HepG2 (cell line): Measurements from ENCODE around the gene OLFM2. TPM values are rescaled to one million over a fixed set of nuclear protein-coding genes. Genes with fewer than 3 reads are reported as not detected.

Experiments used
- CEBPB ChIP-seq: IDR thresholded peaks from 2 replicates; pipeline ENCODE4 v1.6.1; 2011; ENCODE audit warnings: low read depth, low read length, improper control_type of control experiment, borderline replicate concordance
- HNRNPL ChIP-seq: fragments of 200-400 bp; formaldehyde crosslinking; IDR thresholded peaks from 2 replicates; pipeline ENCODE4 v1.6.1; 2017; ENCODE audit warnings: mild to moderate bottlenecking, low read depth, low read length
- KDM4B ChIP-seq: sonication (generic); formaldehyde crosslinking; IDR thresholded peaks from 2 replicates; pipeline ENCODE4 v1.4.0; 2020; ENCODE audit warnings: missing genetic modification reagents
- PAXIP1 ChIP-seq: sonication (generic); formaldehyde crosslinking; conservative IDR thresholded peaks from 2 replicates; pipeline ENCODE4 v1.4.0; 2020; ENCODE audit warnings: mild to moderate bottlenecking, missing genetic modification reagents, moderate library complexity
- STAG1 ChIP-seq: sonication (generic); formaldehyde crosslinking; IDR thresholded peaks from 2 replicates; pipeline ENCODE4 v1.4.0; 2020; ENCODE audit warnings: missing genetic modification reagents
- ZBTB40 ChIP-seq, 2 experiments: fragments of 450-650 bp in 1 of 2; sonication (generic) in 1 of 2; formaldehyde crosslinking in 1 of 2; IDR thresholded peaks; 2 replicates each; pipeline versions ENCODE4 v1.6.1 to v1.8.0; 2016 to 2022; ENCODE audit warnings: antibody characterized with exemption in 1 of 2, mild to moderate bottlenecking in 1 of 2, missing genetic modification reagents in 1 of 2
- ZMYM2 ChIP-seq: sonication (generic); formaldehyde crosslinking; IDR thresholded peaks from 2 replicates; pipeline ENCODE4 v1.8.0; 2022; ENCODE audit warnings: mild to moderate bottlenecking, missing genetic modification reagents
- ZNF746 ChIP-seq: sonication (generic); formaldehyde crosslinking; IDR thresholded peaks from 2 replicates; pipeline ENCODE4 v1.8.0; 2022; ENCODE audit warnings: mild to moderate bottlenecking, missing genetic modification reagents
- polyA plus RNA-seq, 8 experiments: library from polyadenylated mRNA; depleted of rRNA in 3 of 8; stranded (reverse) in 7 of 8; unstranded in 1 of 8; fragments of >200 nt; fragmentation: Illumina TruSeq in 4 of 8; extraction: Trizol in 4 of 8; gene quantifications; 2 replicates each; pipeline versions ENCODE4 v1.2.1 to v1.2.3, GENCODE V29; 2011 to 2016; ENCODE audit warnings: low read depth in 4 of 8, missing spikeins in 1 of 8, mixed read lengths in 1 of 8; ENCODE audit not compliant: insufficient read depth in 1 of 8
- total RNA-seq, 5 experiments: library from RNA; depleted of rRNA; stranded (reverse); fragments of >200 nt; fragmentation: Illumina TruSeq; extraction: Trizol; gene quantifications; 2 replicates each; pipeline ENCODE4 v1.2.3, GENCODE V29; 2016; ENCODE audit warnings: low read depth in 1 of 5
- TF ChIP-seq, protein P1 (sequence below): sonication (generic); formaldehyde crosslinking; IDR thresholded peaks from 2 replicates; pipeline ENCODE4 v1.5.0; 2020; ENCODE audit warnings: missing genetic modification reagents
- TF ChIP-seq, protein P2 (sequence below): IDR thresholded peaks from 2 replicates; pipeline ENCODE4 v1.6.1; 2016

Gene OLFM2
- total and polyA plus RNA-seq, 2 of the 13 experiments (the other 11 are each of a cell fraction or from before 2014, with no cell fraction given): 0.20 to 0.51 TPM

GRCh38 chr19:9834726-9835506 is 101.4 kb downstream of the OLFM2 start, which contains the start of gene PIN1 (continued):
- no peak for TF ChIP-seq ZBTB40 (IDR thresholded peaks at IDR 0.05)
- no peak for TF ChIP-seq ZBTB40 (CRISPR knock-in tag; IDR thresholded peaks at IDR 0.05)
- TF ChIP-seq, protein P1, sequence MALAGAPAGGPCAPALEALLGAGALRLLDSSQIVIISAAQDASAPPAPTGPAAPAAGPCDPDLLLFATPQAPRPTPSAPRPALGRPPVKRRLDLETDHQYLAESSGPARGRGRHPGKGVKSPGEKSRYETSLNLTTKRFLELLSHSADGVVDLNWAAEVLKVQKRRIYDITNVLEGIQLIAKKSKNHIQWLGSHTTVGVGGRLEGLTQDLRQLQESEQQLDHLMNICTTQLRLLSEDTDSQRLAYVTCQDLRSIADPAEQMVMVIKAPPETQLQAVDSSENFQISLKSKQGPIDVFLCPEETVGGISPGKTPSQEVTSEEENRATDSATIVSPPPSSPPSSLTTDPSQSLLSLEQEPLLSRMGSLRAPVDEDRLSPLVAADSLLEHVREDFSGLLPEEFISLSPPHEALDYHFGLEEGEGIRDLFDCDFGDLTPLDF: peak; percentile 88
- TF ChIP-seq PAXIP1 (CRISPR knock-in tag): peak; percentile 29
- TF ChIP-seq CEBPB: no peak
- no peak for TF ChIP-seq ZMYM2 (CRISPR knock-in tag)
- no peak for TF ChIP-seq HNRNPL
- no peak for TF ChIP-seq ZNF746
- TF ChIP-seq, protein P2, sequence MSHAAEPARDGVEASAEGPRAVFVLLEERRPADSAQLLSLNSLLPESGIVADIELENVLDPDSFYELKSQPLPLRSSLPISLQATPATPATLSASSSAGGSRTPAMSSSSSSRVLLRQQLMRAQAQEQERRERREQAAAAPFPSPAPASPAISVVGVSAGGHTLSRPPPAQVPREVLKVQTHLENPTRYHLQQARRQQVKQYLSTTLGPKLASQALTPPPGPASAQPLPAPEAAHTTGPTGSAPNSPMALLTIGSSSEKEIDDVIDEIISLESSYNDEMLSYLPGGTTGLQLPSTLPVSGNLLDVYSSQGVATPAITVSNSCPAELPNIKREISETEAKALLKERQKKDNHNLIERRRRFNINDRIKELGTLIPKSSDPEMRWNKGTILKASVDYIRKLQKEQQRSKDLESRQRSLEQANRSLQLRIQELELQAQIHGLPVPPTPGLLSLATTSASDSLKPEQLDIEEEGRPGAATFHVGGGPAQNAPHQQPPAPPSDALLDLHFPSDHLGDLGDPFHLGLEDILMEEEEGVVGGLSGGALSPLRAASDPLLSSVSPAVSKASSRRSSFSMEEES (CRISPR knock-in tag): no peak
- TF ChIP-seq KDM4B (CRISPR knock-in tag): no peak
- TF ChIP-seq STAG1 (CRISPR knock-in tag): no peak
